RWPE2 (cell line): Measurements from ENCODE around the gene GALNT3.

Source experiments
- ATAC-seq: fragments of 200-7000 bp; cut with Tn5 transposase; 3 replicates; pipeline ENCODE4 v1.9.1; 2021; ENCODE audit warnings: low read depth
- DNase-seq: peaks from one replicate; pipeline ENCODE4 v3.0.0-alpha.2; 2020; ENCODE audit warnings: low spot score
- H3K27ac ChIP-seq: fragments of 450-650 bp; 2 replicates; pipeline ENCODE4 v1.5.1; 2017; ENCODE audit warnings: mild to moderate bottlenecking; ENCODE audit not compliant: poor library complexity, severe bottlenecking
- H3K27me3 ChIP-seq: fragments of 250-450 bp; sonication (Bioruptor Pico); 2 replicates; pipeline ENCODE4 v1.5.1; 2021; ENCODE audit warnings: mild to moderate bottlenecking, moderate library complexity; ENCODE audit not compliant: insufficient read depth, poor library complexity, severe bottlenecking
- H3K36me3 ChIP-seq: fragments of 250-450 bp; sonication (Bioruptor Pico); 2 replicates; pipeline ENCODE4 v1.5.1; 2020; ENCODE audit warnings: low read depth, mild to moderate bottlenecking, moderate library complexity
- H3K4me1 ChIP-seq: fragments of 250-450 bp; sonication (Bioruptor Pico); 2 replicates; pipeline ENCODE4 v1.5.1; 2021; ENCODE audit warnings: mild to moderate bottlenecking, moderate library complexity; ENCODE audit not compliant: insufficient read depth, poor library complexity, severe bottlenecking
- H3K4me3 ChIP-seq: fragments of 250-450 bp; sonication (Bioruptor Pico); 2 replicates; pipeline ENCODE4 v1.5.1; 2021; ENCODE audit warnings: mild to moderate bottlenecking, moderate library complexity; ENCODE audit not compliant: severe bottlenecking
- H3K9me3 ChIP-seq: fragments of 250-450 bp; sonication (Bioruptor Pico); 2 replicates; pipeline ENCODE4 v1.5.1; 2021; ENCODE audit warnings: mild to moderate bottlenecking, moderate library complexity; ENCODE audit not compliant: severe bottlenecking
- CTCF ChIP-seq: fragments of 450-650 bp; IDR thresholded peaks from one replicate; pipeline ENCODE4 v1.5.1; 2017; ENCODE audit warnings: mild to moderate bottlenecking, moderate library complexity; ENCODE audit not compliant: poor library complexity, severe bottlenecking

Gene GALNT3

GRCh38 chr2:165793779-165794535, at the start of gene GALNT3:
Gene GALNT3 (minus strand): TSS chr2:165794247. CDS start chr2:165770700, 23,547 bp downstream.
- no peak for TF ChIP-seq CTCF
- peak within 1 kb of the TSS; percentile 82 for H3K27ac ChIP-seq
- peak within 1 kb of the TSS; percentile 81 for H3K4me3 ChIP-seq
- ATAC-seq (peak; percentile 89), DNase-seq (peak; percentile 93)
- H3K4me1 ChIP-seq: peaks cover 31% of the 10 kb centered on the region
- H3K9me3 ChIP-seq: no peaks in the 10 kb centered on the region
- H3K27me3 ChIP-seq: no peaks in the 10 kb centered on the region
- H3K36me3 ChIP-seq: peaks cover 37% of the 10 kb centered on the region

- no peak overlapping the region for H3K27ac ChIP-seq
- H3K4me1 ChIP-seq: peaks cover 7% of the 10 kb centered on the region
- no peak for ATAC-seq
- no peak for DNase-seq
- H3K9me3 ChIP-seq: no peaks in the 10 kb centered on the region
- no peak for TF ChIP-seq CTCF
- no peak overlapping the region for H3K4me3 ChIP-seq
- H3K36me3 ChIP-seq: no peaks in the 10 kb centered on the region
- H3K27me3 ChIP-seq: no peaks in the 10 kb centered on the region
Measured at GRCh38 chr2:165843351-165843750, 49.3 kb upstream of the GALNT3 start.

- no peak overlapping the region for H3K4me3 ChIP-seq
- no peaks in the 10 kb centered on the region for H3K27me3 ChIP-seq
- no peak for DNase-seq
- H3K9me3 ChIP-seq: no peaks in the 10 kb centered on the region
- TF ChIP-seq CTCF: no peak
- no peak for ATAC-seq
- peaks cover 7% of the 10 kb centered on the region for H3K4me1 ChIP-seq
- no peak overlapping the region for H3K27ac ChIP-seq
- no peaks in the 10 kb centered on the region for H3K36me3 ChIP-seq
Measured at GRCh38 chr2:165840333-165840958, 46.4 kb upstream of the GALNT3 start.

GRCh38 chr2:165839610-165840009, 45.6 kb upstream of the GALNT3 start:
- Histone ChIP-seq H3K27ac (no peak overlapping the region), H3K4me3 (no peak overlapping the region), H3K9me3 (no peaks in the 10 kb centered on the region), H3K36me3 (no peaks in the 10 kb centered on the region), H3K4me1 (peaks cover 7% of the 10 kb centered on the region), H3K27me3 (no peaks in the 10 kb centered on the region)
- TF ChIP-seq CTCF: no peak
- DNase-seq: no peak
- ATAC-seq: peak; percentile 42; the same call in 2 of the 3 replicates

- DNase-seq (no peak), ATAC-seq (peak; percentile 70)
- no peak overlapping the region for H3K27ac ChIP-seq
- H3K9me3 ChIP-seq: no peaks in the 10 kb centered on the region
- no peaks in the 10 kb centered on the region for H3K36me3 ChIP-seq
- TF ChIP-seq CTCF: no peak
- no peak overlapping the region for H3K4me3 ChIP-seq
- no peaks in the 10 kb centered on the region for H3K27me3 ChIP-seq
- H3K4me1 ChIP-seq: peaks cover 23% of the 10 kb centered on the region
Measured at GRCh38 chr2:165837122-165837521, 43.1 kb upstream of the GALNT3 start.
